MG63 (cell line): ENCODE measurements around the gene PRSS35. TPM values are rescaled to one million over a fixed set of nuclear protein-coding genes. Genes with fewer than 3 reads are reported as not detected.
"Not testable (repeated sequence)": the region's sequence is repeated elsewhere in the genome, so short reads cannot be mapped to it uniquely, and the experiment has no call there.

Source experiments
- DNase-seq: peaks from one replicate; pipeline ENCODE4 v3.0.0-alpha.2; 2020
- H3K27me3 ChIP-seq: fragments of 250-450 bp; sonication (Bioruptor Pico); 2 replicates; pipeline ENCODE4 v1.5.1; 2020; ENCODE audit warnings: mild to moderate bottlenecking, moderate library complexity
- H3K36me3 ChIP-seq: fragments of 250-450 bp; sonication (Bioruptor Pico); 2 replicates; pipeline ENCODE4 v1.5.1; 2020; ENCODE audit warnings: mild to moderate bottlenecking, moderate library complexity
- H3K4me3 ChIP-seq: fragments of 250-450 bp; sonication (Bioruptor Pico); 2 replicates; pipeline ENCODE4 v1.5.1; 2020; ENCODE audit warnings: mild to moderate bottlenecking, moderate library complexity
- H3K9me3 ChIP-seq: fragments of 250-450 bp; sonication (Bioruptor Pico); 2 replicates; pipeline ENCODE4 v1.5.1; 2020; ENCODE audit warnings: mild to moderate bottlenecking, moderate library complexity
- total RNA-seq: library from RNA; depleted of rRNA; stranded (reverse); fragments of >200 nt; shearing (Covaris generic); gene quantifications from 2 replicates; pipeline ENCODE4 v1.2.3, GENCODE V29; 2014; ENCODE audit warnings: low replicate concordance

The PRSS35 gene
- total RNA-seq, 1 experiment from 2014 or later: 0.72 TPM

DNA sequence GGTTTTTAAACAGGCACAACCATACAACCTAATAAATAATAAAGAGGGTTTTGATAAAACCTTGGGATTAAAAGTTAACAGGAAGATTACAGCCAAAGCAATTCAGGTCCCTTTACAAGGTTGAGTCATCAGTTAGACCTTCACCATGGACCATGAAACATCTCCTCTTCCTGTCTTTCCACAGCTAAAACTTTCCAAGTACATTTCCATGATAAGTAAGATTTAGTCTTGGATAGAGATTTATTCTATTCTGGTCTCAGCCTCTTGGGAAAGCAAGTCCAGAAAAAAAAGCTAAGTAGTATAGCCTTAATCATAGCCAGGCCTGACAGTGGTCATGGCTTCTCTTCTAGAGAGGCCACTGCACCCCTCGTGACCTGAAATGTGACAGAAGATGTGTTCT, 2.9 kb upstream of the PRSS35 start:
- Histone ChIP-seq H3K9me3 (no peaks in the 10 kb centered on the region), H3K4me3 (no peak overlapping the region), H3K27me3 (no peaks in the 10 kb centered on the region), H3K36me3 (no peaks in the 10 kb centered on the region)
- DNase-seq: no peak

DNA sequence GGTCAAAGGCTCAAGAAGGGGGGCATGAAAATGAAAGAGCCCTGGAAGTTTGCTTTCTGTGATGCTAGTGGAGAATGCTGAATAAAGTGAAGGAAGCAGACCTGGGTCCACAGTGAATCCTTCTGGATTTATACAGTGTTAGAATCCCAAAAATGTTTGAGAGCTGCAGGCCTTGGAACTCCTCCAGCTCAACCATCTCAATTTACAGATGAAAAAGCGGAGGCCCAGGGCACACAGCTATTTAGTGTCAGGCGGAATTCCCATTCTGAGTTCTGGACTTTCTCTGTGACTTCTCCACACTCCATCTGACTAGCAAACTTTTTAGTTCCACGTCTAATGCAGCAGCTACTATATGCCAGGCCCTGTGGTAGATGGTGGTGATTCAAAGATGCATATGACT, 1.5 kb upstream of the PRSS35 start:
- H3K27me3 ChIP-seq: no peaks in the 10 kb centered on the region
- no peak for DNase-seq

DNA sequence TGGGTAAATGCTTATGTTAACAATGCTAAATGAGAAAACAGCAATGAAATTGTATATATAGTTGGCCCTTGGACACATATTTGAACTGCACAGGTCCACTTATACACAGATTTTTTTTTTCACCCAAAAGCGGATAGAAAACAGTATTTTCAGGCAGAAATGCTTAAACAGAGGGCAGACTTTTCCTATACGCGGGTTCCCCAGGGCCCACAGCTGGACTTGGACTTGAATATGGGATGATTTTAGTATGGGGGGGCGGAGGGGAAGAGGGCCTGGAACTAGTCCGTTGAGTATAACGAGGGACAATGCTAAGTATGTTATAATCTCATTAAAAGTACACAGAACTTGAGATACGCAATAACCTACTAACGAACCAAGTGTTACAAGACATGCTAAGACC, 1.1 kb upstream of the PRSS35 start:
- Histone ChIP-seq H3K9me3 (no peaks in the 10 kb centered on the region), H3K36me3 (no peaks in the 10 kb centered on the region), H3K4me3 (no peak overlapping the region), H3K27me3 (no peaks in the 10 kb centered on the region)
- no peak for DNase-seq

More for the DNA sequence above, 1.5 kb upstream of the PRSS35 start:
- H3K9me3 ChIP-seq: no peaks in the 10 kb centered on the region
- H3K36me3 ChIP-seq: no peaks in the 10 kb centered on the region
- no peak overlapping the region for H3K4me3 ChIP-seq

DNA sequence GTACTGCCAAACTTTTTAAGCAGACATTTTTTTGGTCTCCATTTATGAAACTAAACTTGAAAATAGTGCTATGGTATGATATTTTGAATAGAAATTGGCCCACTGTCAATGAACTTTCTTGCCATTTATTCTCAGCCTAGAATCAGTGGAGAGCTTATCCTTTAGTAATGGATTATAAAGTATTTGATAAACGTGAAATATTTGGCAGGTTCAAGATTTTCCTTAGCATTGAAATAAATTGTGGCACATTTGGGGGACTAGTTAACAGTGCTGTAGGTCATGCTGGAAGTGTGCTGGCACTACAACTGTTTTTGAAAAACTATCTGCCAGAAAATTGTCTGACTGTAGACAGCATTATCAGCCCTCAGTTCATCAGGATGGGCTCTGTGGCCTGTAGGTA, 2.1 kb downstream of the PRSS35 start:
- Histone ChIP-seq H3K27me3 (no peaks in the 10 kb centered on the region), H3K4me3 (no peak overlapping the region), H3K9me3 (no peaks in the 10 kb centered on the region), H3K36me3 (no peaks in the 10 kb centered on the region)
- no peak for DNase-seq

DNA sequence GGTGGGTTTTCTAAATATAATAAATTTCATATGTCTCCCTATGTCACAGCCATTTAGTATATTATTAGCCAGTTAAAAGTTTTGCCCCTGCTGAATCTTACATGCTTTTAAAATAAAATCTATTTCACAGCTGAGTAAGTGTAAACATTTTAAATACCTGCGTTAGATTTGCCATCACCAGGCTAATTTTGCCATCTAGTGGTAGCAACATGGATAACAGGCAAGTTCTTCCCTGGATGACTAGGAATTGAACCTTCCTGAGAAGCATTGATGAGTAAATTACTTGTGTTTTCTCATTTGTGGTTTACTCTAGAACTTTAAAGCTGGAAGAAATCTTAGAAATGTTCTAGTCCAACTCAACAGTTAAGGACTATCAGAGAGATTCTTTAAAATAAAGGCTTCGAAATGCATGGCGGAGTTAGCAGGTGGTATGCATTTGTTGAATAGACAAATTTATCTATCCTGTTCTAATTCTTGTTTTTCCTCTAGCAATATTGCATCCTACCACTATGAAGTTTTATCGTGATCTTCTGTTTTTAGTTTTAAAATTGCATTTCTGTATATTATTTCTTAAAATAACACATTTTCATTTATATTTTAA, 2.6 kb downstream of the PRSS35 start:
- no peak for DNase-seq
- no peak overlapping the region for H3K4me3 ChIP-seq
- H3K27me3 ChIP-seq: no peaks in the 10 kb centered on the region
- H3K9me3 ChIP-seq: no peaks in the 10 kb centered on the region
- no peaks in the 10 kb centered on the region for H3K36me3 ChIP-seq

DNA sequence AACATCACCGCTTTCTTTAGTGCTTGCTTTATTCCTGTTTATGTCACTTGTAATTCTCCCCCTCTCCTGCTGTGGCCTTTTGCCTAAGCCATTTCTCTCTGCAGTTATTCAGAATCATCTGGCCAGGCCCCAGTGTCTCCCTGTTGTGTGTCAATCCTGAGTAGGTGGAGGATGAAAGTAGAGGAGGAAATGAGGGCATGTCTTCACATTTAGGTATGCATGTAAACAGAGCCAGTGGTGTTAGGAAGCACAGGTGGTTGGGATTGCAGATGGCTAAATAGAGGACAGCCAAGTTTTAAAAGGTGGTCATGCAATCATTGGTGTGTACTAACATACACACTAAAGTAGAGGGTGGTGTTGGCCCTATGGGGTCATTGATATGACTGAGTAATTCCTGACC, 5.2 kb downstream of the PRSS35 start:
- no peaks in the 10 kb centered on the region for H3K27me3 ChIP-seq
- no peaks in the 10 kb centered on the region for H3K9me3 ChIP-seq
- H3K4me3 ChIP-seq: no peak overlapping the region
- no peaks in the 10 kb centered on the region for H3K36me3 ChIP-seq
- DNase-seq: no peak

DNA sequence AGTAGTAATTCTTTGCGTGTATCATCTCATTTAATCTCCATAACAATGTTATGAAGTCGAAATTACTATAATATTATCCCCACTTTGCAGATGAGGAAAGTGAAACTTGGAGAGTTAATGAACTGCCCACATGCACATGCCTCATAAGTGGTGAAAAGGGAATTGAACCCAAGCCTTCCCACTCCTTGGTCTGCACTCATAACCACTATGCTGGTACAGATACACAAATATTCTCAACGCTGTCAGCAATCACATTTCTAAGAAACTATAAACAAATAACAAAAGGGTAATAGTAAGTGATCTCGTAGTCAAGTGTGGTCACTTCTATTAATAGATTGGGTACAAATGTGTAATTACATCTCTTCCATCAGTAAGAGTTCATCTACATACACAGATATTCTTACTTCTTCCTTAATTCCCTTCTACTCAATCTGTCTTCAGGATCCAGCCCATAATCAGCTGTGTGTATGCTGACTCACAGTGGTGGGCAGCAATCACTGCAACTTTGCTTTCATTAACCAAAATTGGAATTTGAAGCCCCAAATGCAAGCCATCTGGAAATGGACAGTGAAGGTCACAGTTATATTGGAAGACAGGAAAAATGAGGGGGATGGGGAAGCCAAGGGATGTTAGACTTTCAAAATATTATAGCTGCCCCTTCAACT, 6.6 kb downstream of the PRSS35 start:
- no peaks in the 10 kb centered on the region for H3K27me3 ChIP-seq
- DNase-seq: no peak

GRCh38 chr6:83536034-83536646, 23.8 kb downstream of the PRSS35 start:
- Histone ChIP-seq H3K9me3 (no peaks in the 10 kb centered on the region), H3K36me3 (no peaks in the 10 kb centered on the region), H3K27me3 (0 out of 2 replicates have a peak, but pooled peaks cover 2% of the 10 kb centered on the region), H3K4me3 (no peak overlapping the region)
- peak; percentile 11 for DNase-seq

More for the DNA sequence above, 6.6 kb downstream of the PRSS35 start:
- H3K36me3 ChIP-seq: no peaks in the 10 kb centered on the region
- H3K9me3 ChIP-seq: no peaks in the 10 kb centered on the region
- no peak overlapping the region for H3K4me3 ChIP-seq

DNA sequence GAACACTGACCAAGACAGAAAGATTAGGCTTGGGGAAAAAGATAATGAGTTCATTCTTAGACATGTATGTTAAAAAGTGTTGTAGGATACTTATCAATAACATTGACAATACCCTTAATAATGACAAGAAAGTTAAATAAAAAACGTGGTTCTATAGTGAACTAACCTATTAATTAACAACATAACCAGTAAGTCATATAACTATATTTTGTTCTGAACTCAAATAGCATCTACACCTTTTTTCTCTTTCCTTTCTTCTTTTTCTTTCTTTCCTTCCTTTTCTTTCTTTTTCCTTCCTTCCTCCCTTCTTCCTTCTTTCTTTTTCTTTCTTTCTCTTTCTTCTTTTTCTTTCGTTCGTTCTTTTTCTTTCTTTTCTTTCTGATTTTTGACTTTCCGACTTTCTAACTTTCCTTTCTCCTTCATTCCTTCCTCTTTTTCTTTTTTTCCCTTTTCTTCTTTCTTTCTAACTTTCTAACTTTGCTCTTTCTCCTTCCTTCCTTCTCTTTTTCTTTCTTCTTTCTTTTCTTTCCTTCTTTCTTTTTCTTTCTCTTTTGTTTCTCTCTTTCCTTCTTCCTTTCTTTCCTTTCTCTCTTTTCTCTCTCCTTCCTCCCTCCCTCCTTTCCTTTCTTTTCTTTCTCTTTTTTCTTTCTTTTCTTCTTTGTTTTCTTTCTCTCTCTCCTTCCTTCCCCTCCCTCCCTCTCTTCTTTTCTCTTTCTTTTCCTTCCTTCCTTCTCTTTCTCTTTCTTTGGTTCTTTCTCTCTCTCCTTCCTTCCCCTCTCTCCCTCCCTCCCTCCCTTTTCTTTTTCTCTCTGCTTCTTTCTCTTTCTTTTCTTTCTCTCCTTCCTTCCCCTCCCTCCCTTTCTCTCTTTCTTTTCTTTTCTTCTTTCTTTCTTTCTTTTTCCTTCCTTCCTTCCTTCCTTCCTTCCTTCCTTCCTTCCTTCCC, 24.6 kb downstream of the PRSS35 start:
- H3K36me3 ChIP-seq: no peaks in the 10 kb centered on the region
- H3K27me3 ChIP-seq: 0 out of 2 replicates have a peak, but pooled peaks cover 2% of the 10 kb centered on the region
- H3K4me3 ChIP-seq: no peak overlapping the region
- DNase-seq: no peak
- no peaks in the 10 kb centered on the region for H3K9me3 ChIP-seq

DNA sequence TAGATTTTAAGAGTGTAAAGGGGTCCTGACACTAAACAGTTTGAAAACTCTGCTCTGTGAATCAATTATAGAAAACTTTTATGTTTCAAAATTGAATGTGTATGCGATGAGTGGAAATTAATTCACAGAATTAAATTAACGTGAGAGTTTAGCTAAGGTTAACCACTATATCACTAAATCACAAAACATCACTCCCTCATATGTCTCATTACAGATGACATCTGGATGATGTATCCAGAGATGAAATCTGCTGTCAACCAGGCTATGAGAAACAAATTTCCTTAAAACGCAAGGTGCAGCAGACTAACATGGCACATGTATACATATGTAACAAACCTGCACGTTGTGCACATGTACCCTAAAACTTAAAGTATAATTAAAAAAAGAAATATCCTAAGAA, 27.3 kb downstream of the PRSS35 start:
- H3K4me3 ChIP-seq: no peak overlapping the region
- 0 out of 2 replicates have a peak, but pooled peaks cover 2% of the 10 kb centered on the region for H3K27me3 ChIP-seq
- no peaks in the 10 kb centered on the region for H3K9me3 ChIP-seq
- DNase-seq: no peak
- no peaks in the 10 kb centered on the region for H3K36me3 ChIP-seq

- Histone ChIP-seq H3K4me3 (no peak overlapping the region), H3K27me3 (no peaks in the 10 kb centered on the region), H3K9me3 (no peaks in the 10 kb centered on the region), H3K36me3 (no peaks in the 10 kb centered on the region)
- no peak for DNase-seq
These were observed 34.3 kb downstream of the PRSS35 start for GRCh38 chr6:83546636-83547035.

DNA sequence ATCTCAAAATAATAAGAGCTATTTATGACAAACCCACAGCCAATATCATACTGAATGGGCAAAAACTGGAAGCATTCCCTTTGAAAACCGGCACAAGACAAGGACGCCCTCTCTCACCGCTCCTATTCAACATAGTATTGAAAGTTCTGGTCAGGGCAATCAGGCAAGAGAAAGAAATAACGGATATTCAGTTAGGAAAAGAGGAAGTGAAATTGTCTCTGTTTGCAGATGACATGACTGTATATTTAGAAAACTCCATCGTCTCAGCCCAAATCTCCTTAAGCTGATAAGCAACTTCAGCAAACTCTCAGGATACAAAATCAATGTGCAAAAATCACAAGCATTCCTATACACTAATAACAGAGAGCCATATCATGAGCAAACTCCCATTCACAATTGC, 38.1 kb downstream of the PRSS35 start:
- H3K9me3 ChIP-seq, DNase-seq, H3K4me3 ChIP-seq, H3K36me3 ChIP-seq: not testable (repeated sequence)
- H3K27me3 ChIP-seq: peaks cover 11% of the 10 kb centered on the region

DNA sequence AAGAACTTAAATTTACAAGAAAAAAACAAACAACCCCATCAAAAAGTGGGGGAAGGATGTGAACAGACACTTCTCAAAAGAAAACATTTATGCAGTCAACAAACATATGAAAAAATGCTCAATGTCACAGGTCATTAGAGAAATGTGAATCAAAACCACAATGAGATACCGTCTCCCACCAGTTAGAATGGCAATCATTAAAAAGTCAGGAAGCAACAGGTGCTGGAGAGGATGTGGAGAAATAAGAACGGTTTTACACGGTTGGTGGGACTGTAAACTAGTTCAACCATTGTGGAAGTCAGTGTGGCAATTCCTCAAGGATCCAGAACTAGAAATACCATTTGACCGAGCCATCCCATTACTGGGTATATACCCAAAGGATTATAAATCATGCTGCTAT, 39.4 kb downstream of the PRSS35 start:
- peaks cover 14% of the 10 kb centered on the region for H3K27me3 ChIP-seq
- not testable (repeated sequence) for H3K9me3 ChIP-seq, DNase-seq, H3K4me3 ChIP-seq, H3K36me3 ChIP-seq

- no peaks in the 10 kb centered on the region for H3K36me3 ChIP-seq
- peaks cover 14% of the 10 kb centered on the region for H3K27me3 ChIP-seq
- DNase-seq: no peak
- H3K9me3 ChIP-seq: no peaks in the 10 kb centered on the region
- no peak overlapping the region for H3K4me3 ChIP-seq
These were observed 44.5 kb downstream of the PRSS35 start for GRCh38 chr6:83556871-83557270.

DNA sequence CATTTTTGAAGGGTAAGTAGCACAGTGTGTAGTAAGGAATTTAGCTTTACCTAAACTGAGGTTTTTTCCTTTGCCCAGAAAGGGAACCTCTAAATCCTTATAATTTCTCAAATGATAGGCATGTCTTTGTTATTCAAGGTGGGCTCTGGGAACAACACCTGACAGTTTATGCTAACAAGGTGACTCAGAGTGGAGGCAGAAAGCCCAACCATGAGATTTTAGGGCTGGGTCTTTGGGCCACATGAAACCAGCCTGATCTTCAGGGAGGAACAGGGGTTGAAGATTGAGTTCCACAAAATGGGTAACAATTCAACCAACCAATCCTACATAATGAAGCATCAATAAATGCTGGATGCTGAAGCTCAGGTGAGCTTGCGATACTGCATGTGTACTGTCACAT, 46.6 kb downstream of the PRSS35 start:
- H3K36me3 ChIP-seq: no peaks in the 10 kb centered on the region
- DNase-seq: no peak
- no peaks in the 10 kb centered on the region for H3K9me3 ChIP-seq
- no peak overlapping the region for H3K4me3 ChIP-seq
- peaks cover 10% of the 10 kb centered on the region for H3K27me3 ChIP-seq

DNA sequence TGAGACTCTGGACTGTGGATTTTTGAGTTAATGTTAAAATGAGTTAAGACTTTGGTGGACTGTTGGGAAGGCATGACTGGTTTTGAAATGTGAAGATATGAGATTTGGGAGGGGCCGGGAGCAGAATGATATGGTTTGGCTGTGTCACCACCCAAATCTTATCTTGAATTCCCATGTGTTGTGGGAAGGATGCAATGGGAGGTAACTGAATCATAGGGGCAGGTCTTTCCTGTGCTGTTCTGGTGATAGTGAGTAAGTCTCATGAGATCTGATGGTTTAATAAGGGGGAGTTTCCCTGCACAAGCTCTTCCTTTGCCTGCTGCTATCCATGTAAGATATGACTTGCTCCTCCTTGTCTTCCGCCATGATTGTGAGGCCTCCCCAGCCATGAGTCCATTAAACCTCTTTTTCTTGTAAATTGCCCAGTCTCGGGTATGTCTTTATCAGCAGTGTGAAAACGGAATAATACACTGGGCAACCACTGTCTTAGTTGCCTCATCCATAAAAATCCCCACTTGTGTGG, 59.4 kb downstream of the PRSS35 start:
- not testable (repeated sequence) for H3K36me3 ChIP-seq, H3K9me3 ChIP-seq, H3K4me3 ChIP-seq, H3K27me3 ChIP-seq, DNase-seq

- no peaks in the 10 kb centered on the region for H3K36me3 ChIP-seq
- no peaks in the 10 kb centered on the region for H3K27me3 ChIP-seq
- no peaks in the 10 kb centered on the region for H3K9me3 ChIP-seq
- no peak for DNase-seq
- no peak overlapping the region for H3K4me3 ChIP-seq
These were observed 62.4 kb downstream of the PRSS35 start for GRCh38 chr6:83574783-83575182.
